ENCODE results near the gene PRAC2.

- no peak for TF ChIP-seq CTCF (IDR thresholded peaks at IDR 0.05; ENCODE audit: insufficient read depth, low read depth, low read length)
- no peak for TF ChIP-seq EZH2 (IDR thresholded peaks at IDR 0.05; ENCODE audit: insufficient read depth, low read length)
These were observed 29.8 kb upstream of the PRAC2 start for GRCh38 chr17:48693178-48693577.

Measured in astrocyte (in vitro differentiated cells and primary cell).